CD4-positive, alpha-beta T cell treated with Interleukin-6 at 100 ng/mL for 8 hours (primary cell): ENCODE data around the gene LILRB4.
"Not testable (repeated sequence)": the region's sequence is repeated elsewhere in the genome, so short reads cannot be mapped to it uniquely, and the experiment has no call there.

Source experiments
- DNase-seq: peaks from one replicate; pipeline ENCODE4 v3.0.0-alpha.2; 2020; ENCODE audit warnings: mixed read lengths, low spot score

The LILRB4 gene

DNA sequence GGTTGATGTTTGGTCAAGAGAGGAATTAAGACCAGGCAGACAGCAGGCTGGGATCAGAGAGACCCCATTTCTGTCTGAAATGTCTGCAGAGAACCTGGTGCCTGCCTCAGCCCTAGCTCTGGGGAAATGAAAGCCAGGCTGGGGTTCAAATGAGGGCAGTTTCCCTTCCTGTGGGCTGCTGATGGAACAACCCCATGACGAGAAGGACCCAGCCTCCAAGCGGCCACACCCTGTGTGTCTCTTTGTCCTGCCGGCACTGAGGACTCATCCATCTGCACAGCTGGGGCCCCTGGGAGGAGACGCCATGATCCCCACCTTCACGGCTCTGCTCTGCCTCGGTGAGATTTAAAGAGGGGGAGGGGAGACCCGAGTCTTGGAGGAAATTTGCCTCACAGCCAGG is at the start of gene LILRB4:
Gene LILRB4 (plus strand): TSS at position 256 of the 400 bp plus-strand sequence. CDS start 49 bp downstream, at position 305.
- DNase-seq = no peak

DNA sequence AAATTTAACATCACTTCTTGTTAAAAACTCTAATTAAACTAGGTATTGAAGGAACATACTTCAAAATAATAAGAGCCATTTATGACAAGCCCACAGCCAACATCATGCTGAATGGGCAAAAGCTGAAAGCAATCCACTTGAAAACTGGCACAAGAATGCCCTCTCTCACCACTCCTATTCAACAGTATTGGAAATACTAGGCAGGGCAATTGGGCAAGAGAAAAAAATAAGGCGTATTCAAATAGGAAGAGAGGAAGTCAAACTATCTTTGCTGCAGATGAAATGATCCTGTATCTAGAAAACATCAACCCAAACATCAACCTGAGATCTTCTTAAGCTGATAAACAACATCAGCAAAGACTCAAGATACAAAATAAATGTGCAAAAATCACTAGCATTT is 48.1 kb upstream of the LILRB4 start:
- no peak for DNase-seq

DNA sequence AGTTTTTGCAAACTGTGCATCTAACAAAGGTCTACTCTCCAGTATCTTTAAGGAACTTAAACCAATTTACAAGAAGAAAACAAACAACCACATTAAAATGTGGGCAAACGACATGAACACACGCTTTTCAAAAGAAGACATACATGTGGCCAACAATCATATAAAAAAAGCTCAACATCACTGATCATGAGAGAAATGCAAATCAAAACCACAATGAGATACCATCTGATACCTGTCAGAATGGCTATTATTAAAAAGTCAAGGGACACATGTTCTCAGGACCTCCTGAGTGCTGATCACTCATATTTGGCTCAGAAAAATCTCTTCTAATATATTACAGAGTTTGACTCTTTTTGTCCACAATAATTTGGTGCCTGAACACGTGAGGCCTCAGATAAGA is 46.7 kb upstream of the LILRB4 start:
- no peak for DNase-seq

DNA sequence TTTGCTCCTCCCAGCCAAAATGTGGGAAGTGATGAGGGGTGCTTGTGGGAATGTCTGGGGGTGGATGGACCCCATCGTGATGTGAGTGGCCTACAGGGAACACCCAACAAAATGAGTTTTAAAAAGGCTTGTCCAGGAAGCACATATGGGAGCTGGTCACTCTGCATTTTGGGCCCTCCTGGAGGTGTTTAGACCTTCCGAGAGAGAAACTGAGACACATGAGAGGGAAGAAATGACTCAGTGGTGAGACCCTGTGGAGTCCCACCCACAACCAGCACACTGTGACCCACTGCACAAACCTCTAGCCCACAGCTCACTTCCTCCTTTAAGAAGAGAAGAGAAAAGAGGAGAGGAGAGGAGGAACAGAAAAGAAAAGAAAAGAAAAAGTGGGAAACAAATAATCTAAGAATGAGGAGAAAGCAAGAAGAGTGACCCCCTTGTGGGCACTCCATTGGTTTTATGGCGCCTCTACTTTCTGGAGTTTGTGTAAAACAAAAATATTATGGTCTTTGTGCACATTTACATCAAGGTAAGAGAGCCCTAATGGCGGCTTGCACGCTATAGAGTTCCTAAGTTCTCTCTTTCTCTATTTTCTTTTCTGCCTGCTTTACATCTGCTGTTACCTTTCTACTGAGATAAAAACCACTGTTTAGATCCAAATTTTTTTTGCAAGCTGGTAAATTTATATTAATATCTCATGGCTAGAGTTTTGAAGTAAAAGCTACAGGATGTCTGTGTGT is 45.8 kb upstream of the LILRB4 start:
- no peak for DNase-seq

DNA sequence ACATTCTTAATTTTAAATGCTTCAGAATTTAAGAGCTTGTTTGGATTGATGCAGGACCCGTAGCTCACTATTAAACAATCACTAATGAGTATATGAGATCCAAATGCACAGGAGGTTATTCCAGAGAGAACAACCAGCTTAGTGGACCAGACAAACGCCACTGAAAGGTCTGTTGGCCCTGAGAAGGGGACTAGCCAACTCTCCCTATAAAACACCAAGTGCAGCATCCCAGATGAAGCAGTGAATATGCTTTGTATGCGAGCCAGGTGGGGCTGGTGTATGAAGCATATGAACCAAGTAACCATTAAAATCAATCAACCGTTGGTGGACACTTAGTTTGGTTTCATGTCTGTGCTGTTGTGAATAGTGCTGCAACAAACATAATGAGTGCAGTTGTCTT is 42.3 kb upstream of the LILRB4 start:
- no peak for DNase-seq

DNA sequence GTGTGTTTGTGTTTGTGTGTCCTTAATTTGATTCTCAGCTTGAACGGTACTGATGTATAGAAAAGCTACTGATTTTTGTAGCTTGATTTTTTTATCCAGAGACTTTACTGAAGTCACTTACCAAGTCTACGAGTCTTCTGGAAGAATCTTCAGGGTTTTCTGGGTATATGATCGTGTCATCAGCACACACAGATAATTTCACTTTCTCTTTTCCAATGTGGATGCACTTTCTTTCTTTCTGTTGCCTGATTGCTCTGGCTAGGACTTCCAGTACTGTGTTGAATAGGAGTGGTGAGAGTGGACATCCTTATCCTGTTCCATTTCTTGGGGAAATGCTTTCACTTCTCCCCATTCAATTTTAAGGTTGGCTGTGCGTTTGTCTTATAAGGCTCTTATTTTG is 40.4 kb upstream of the LILRB4 start:
- no peak for DNase-seq

DNA sequence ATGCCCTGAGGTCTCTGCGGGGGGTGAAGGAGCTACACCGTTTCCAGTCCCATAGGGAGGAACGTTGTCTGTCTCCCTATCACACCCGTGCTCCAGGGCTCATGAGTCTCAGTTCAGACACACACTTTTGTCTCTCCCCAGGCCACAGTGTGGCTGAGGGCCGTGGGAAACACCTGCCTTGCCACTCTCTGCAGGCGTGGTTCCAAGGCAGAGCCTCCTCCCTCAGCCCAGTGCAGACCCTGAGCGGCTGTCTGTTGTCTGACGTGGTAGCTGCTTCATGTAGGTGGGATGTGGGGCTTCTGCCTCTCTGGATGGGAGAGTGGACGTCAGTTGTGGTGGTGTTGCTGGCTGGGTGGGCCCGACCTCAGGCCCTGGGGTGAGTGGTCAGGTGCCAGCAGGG is 38.6 kb upstream of the LILRB4 start:
- DNase-seq = not testable (repeated sequence)

DNA sequence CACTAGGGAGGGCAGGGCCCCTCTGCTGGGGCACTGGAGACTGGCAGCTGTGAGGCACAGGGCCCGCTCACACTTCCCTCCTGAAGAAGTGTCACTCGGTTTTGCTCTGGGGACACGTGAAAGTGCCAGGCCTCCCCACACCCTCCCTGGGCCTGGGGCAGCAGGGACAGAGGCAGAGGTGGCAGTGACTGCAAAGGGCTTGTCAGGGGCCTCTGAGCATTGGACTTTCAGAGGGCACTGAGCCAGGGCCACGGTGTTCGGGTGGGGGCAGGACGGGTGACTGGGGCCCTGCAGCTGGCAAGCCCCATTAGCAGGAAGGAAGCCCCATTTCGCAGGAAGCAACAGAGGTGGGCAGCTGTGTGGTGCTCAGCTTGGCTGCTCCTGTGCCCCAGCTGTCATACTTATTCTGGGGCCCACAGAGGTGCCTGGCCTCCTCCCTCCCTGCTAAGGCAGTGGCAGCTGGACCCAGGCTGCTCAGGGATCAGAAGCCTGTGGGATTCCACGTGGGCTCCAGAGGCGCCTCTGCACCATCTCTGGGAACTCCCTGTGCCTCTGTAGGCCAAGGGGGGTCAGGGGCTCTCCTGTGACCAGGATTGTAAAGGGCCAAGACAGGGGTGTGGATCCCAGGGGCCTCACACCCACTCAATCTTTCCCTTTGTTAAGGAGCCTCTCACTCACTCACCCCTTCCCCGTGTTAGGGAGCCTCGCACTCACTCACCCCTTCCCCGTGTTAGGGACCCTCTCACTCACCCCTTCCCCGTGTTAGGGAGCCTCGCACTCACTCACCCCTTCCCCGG is 37.7 kb upstream of the LILRB4 start:
- DNase-seq = not testable (repeated sequence)

DNA sequence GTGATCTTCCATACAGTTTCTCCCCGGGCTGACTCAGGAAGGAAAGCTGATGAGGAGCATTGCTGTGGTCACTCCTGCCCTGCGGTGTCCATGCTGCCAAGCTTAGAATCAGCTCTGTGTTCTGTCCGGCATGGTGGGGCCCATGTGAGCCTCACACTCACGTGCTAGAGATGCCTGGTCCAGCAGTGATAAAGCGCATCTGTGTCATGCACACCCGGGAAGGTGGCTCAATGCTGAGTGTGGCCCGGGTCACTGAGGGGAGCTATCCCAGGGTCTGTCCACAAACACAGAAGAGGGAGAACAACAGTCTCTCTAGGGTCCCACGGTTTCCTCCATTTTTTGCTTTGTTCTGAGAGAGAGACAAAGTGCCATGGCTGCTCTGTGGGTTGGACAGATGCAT is 36.0 kb upstream of the LILRB4 start:
- DNase-seq = no peak

DNA sequence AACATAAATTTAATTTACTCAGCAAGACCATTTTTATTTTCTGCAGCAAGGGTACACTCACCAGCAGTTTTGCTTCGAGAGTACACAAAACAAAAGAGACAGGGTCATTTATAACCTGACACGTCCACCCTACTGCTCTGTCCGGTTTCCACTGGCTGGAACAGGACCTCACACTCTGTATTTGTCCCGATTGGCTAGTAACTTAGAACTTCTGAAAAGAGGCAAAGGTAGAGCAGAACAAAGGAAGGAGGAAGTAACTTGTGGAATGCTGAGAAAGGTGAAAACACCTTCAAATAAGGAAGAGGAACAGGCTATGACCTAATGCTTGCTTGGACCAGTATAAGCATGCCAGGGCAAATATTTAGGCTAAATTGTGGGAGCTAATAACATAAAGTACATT is 34.9 kb upstream of the LILRB4 start:
- DNase-seq = not testable (repeated sequence)

DNA sequence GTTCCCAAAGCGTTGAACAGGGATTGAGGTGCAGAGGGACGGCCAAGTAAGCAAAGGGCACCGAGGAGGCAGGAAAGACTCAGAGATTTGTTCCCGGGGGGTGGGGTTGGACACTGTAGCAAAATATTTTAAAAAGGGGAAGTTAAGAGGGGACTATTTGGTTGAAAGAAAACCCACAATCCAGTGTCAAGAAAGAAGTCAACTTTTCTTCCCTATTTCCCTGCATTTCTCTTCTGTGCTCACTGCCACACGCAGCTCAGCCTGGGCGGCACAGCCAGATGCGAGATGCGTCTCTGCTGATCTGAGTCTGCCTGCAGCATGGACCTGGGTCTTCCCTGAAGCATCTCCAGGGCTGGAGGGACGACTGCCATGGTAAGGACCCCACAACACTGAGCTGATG is 32.5 kb upstream of the LILRB4 start, which contains the start of gene LILRB1:
Gene LILRB1 (plus strand): TSS at position 223 of the 400 bp plus-strand sequence. CDS start 590 bp downstream, outside the sequence.
- DNase-seq = not testable (repeated sequence)

DNA sequence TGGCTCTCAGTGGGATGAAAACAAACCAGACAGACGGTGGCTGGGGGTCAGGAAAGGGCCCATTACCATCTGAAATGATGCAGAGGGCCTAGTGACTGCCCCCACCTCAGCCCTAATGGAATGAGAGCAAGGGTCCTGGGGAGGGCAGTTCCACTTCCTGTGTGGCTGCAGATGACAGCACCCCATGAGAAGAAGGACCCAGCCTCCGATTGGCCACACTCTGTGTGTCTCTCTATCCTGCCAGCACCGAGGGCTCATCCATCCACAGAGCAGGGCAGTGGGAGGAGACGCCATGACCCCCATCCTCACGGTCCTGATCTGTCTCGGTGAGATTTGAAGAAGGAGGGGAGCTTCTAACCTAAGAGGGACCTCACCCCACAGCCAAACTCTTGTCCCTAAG is 32.0 kb upstream of the LILRB4 start:
- no peak for DNase-seq

DNA sequence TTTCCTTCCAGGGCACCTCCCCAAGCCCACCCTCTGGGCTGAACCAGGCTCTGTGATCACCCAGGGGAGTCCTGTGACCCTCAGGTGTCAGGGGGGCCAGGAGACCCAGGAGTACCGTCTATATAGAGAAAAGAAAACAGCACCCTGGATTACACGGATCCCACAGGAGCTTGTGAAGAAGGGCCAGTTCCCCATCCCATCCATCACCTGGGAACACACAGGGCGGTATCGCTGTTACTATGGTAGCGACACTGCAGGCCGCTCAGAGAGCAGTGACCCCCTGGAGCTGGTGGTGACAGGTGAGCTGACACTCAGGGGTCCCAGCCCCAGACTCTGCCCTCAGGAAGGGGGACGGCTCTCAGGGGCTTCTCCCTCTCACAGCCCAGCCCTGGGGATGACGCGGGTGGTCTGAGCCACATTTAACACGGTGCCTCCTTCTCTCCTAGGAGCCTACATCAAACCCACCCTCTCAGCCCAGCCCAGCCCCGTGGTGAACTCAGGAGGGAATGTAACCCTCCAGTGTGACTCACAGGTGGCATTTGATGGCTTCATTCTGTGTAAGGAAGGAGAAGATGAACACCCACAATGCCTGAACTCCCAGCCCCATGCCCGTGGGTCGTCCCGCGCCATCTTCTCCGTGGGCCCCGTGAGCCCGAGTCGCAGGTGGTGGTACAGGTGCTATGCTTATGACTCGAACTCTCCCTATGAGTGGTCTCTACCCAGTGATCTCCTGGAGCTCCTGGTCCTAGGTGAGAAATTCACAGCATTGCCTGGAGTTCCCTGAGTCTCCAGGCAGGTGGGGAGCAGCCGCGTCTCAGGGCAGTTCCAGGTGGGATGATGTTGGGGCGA is 31.1 kb upstream of the LILRB4 start:
- not testable (repeated sequence) for DNase-seq

DNA sequence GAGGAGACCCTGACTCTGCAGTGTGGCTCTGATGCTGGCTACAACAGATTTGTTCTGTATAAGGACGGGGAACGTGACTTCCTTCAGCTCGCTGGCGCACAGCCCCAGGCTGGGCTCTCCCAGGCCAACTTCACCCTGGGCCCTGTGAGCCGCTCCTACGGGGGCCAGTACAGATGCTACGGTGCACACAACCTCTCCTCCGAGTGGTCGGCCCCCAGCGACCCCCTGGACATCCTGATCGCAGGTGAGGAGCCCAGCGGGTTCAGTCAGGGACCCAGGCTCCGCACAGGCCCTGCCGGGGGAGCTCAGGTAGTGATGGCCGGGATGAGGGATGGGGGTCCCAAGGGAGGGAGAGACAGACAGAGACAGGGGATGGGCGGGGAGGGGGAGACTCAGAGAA is 30.3 kb upstream of the LILRB4 start:
- DNase-seq = not testable (repeated sequence)

DNA sequence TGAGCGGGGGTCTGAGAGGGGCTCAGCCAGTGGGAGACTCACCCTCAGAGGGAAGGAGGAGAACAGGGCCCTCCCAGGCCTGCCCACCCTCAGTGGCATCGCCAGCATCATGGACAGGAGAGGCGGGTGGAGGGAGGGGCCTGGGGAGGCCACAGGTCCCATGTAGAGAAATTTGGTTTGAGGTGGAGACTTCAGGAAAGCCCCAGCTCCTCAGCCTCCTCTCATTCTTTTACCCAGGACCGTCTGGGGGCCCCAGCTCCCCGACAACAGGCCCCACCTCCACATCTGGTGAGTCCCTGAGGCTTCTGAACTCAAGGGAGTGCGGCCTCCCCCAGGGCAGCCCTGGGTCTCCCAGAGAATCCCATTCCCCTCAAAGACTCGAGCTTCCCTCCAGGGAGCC is 29.4 kb upstream of the LILRB4 start:
- DNase-seq = no peak

DNA sequence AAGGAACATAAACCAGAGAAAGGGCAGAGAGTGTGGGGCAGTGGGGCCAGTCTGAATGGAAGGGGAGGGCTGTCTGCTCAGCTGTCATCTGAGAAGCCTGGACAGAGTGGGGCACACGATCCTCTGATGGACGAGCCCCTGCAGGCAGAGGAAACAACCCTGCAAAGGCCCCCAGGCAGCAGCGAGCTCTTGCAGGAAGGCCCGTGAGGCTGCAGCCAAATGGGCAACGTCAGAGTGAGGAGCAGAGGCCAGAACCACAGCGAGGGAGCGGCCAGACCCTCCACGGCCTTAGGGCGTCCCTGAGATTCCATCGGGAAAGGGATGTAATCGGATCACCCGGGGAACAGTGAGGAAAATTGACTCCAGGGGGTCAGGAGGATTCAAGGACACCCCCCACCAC is 26.7 kb upstream of the LILRB4 start:
- not testable (repeated sequence) for DNase-seq

DNA sequence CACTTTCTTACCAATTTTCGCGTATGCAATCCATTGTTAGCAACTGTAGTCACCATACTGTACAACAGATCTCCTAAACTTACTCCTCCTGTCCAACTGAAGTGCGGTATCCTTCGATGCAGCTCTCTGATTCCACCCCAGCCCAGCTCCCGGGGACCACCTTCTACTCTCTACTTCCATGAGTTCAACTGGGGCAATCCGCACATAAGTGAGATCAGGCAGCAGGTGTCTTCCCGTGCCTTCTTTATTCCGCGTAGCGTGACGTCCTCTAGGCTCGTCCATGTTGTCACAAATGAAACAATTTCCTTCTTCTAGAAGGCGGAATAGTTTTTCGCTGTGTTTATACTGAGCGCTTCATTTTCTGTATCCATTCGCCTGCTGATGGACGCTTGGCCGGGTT is 24.1 kb upstream of the LILRB4 start:
- no peak for DNase-seq

DNA sequence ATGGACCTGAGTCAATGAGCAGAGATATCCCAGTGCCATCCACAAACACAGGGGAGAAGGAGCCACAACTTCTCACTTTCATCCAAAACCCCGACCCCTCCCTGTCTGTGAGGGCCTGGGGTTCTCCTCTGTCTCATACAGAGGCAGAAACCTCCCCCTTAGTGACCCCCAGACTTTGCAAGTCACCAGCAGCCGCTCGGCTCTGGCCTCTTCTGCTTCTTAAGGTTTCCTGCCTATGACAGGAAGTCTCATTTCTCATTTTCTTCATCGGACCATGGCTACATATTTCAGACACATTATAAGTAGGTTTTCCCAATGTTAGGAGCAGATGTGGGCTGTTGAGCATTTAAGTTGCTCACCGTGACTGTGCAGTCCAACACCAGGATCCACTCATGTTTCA is 19.8 kb upstream of the LILRB4 start:
- not testable (repeated sequence) for DNase-seq

DNA sequence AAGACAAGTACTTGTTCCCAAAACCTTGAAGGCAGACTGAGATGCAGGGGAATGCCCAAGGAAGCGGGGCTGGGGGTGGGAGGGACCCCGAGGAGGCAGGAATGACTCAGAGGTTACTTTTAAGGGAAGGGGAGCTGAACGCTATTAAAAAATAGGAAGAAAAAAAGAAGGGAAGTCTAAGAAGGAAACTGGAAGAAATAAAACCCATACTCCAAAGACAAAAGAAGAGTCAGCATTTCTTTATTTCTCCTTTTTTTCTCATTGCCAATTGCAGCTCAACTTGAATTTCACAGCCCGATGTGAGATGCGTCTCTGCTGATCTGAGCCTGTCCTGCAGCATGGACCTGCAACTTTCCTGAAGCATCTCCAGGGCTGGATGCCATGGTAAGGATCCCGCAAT is 19.2 kb upstream of the LILRB4 start:
- DNase-seq = not testable (repeated sequence)

DNA sequence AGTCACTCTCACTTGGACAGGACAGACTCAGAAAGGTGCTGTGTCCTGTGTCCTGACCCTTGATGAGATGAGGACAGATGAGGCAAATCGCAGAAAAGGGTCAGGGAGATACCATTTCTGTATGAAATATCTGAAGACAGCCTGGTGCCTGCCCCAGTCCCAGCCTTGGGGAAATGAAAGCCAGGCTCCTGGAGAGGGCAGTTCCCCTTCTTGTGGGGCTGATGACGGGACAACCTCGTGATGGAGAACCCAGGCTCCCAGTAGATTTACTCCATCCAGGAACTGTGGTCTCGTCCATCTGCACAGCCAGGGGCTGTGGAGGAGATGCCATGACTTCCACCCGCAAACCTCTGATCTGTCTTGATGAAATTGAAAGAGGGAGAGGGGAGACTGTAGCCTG is 18.7 kb upstream of the LILRB4 start:
- no peak for DNase-seq

DNA sequence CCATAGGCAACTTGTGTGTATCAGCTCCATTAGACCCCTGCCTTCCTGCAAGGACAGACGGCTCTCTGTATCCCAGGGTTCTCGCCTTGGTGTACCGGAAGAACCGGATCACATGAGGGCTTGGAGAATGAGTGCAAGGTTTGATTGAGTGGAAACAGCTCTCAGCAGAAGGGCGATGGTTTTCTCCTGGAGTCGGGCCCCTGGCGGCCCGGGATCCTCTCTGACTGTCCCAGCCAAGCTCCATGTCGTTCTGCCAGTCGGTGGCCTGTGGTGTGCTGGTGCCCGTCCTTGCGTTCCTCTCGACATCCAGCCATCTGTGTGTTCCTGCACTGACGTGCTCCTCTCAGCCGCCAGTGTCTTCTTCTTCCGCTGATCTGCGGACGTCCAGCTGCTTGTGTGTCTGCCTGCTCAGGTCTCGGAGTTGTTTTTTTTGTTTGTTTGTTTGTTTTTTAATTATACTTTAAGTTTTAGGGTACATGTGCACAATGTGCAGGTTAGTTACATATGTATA is 16.4 kb upstream of the LILRB4 start:
- no peak for DNase-seq

DNA sequence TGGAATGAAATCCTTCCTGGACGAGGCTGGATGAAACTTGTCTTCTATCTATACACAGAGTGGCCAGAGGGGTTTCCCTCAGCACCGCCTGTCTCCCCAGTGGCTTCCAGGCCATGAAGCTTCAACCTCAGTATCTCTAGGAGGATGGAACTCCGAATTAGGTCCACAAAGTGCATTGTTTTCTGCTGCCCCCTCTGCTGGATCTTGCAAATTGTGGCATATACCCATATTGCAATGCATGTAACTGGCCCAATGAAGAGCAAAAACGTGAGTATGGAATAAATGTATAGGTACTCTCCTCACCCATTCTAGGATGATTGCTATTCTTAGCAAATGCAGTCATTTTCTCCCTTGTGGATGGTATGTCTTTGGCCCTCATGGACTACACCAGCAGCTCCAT is 14.7 kb upstream of the LILRB4 start:
- DNase-seq = no peak
